ENCODE measurements around the gene UPK3B. TPM values are rescaled to one million over a fixed set of nuclear protein-coding genes. Genes with fewer than 3 reads are reported as not detected.
"Not testable (repeated sequence)": the region's sequence is repeated elsewhere in the genome, so short reads cannot be mapped to it uniquely, and the experiment has no call there.

Gene UPK3B
- total RNA-seq, 1 donor from 2014 or later: 3.2 TPM

DNA sequence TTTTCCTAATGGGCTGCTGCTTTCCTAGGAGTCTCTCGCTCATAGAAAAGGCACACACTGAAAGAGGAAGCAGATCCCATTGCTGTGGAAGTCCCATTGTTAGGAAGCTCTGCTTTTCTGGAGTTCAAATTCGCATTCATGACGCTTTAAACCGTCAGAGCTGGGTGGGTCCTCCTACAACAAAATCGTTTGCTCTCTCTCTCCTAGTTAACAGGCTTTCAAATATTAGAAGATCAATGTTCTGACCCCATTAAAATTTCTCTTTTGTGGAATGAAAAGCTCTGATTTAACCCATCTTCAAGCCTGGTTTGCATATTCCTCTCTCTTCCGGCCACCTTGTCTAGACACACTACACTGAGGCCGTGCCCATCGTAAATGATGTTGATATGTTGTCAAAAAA lies 32.8 kb downstream of the UPK3B start, which contains the start of gene SPDYE16:
TSS of gene SPDYE16 (minus strand) at position 101 of the 400 bp plus-strand sequence. CDS start 1,838 bp downstream, outside the sequence.
- ATAC-seq (ENCODE audit: low read depth); intact Hi-C loops (cut with micrococcal nuclease): not testable (repeated sequence)

DNA sequence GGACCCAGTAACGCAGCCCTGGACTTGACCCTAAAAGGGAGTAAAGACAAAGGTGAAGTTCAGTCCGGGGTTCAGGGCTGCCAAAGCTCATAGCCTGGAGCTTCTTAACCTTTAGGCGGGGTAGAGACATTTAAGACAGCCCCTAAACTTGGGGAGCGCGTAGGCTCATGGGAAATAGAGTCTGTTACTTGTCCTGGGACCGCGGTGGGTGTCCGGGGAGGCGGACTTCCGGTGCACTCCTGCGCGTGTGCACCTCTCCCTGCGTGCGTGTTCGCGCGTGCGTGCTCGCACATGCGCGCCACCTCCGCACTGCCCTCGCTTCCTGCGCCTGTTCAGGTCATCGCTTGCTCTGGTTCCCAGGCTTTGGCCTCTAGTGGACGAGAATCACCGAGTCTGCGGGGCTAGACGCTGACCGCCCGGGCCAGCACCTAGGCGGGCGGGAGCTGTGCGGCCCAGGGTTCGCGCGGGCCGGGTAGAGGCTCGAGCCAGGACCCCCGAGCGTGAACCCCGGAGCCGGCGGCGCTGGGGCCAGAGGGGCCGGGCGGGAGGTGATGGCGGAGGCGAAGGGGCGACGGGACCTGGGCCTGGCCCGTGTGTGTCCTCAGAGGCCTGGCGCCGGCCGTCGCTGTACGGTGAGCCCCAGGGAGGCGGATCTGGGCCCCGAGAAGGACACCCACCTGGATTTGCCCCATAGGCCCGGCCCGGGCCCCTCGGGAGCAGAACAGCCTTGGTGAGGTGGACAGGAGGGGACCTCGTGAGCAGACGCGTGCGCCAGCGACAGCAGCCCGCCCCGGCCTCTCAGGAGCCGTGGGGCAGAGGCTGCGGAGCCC lies 38.9 kb downstream of the UPK3B start:
- H3K36me3 Mint-ChIP-seq (ENCODE audit: low read depth): peaks cover 13% of the 10 kb centered on the region
- peak overlapping the region; percentile 84 for H3K27ac Mint-ChIP-seq
- POLR2A ChIA-PET; CTCF ChIA-PET; intact Hi-C loops (cut with micrococcal nuclease); H3K27me3 Mint-ChIP-seq; H3K9me3 Mint-ChIP-seq: not testable (repeated sequence)
- ATAC-seq (ENCODE audit: low read depth) (peak; percentile 98), DNase-seq (peak; percentile 71)
- peak overlapping the region; percentile 90 for H3K4me3 Mint-ChIP-seq
- peaks cover 22% of the 10 kb centered on the region for H3K4me1 Mint-ChIP-seq

More for the DNA sequence above, 32.8 kb downstream of the UPK3B start, which contains the start of gene SPDYE16:
- DNase-seq; H3K27me3 Mint-ChIP-seq; H3K9me3 Mint-ChIP-seq; H3K27ac Mint-ChIP-seq; H3K36me3 Mint-ChIP-seq (ENCODE audit: low read depth); CTCF ChIA-PET; POLR2A ChIA-PET; H3K4me3 Mint-ChIP-seq; H3K4me1 Mint-ChIP-seq: not testable (repeated sequence)

DNA sequence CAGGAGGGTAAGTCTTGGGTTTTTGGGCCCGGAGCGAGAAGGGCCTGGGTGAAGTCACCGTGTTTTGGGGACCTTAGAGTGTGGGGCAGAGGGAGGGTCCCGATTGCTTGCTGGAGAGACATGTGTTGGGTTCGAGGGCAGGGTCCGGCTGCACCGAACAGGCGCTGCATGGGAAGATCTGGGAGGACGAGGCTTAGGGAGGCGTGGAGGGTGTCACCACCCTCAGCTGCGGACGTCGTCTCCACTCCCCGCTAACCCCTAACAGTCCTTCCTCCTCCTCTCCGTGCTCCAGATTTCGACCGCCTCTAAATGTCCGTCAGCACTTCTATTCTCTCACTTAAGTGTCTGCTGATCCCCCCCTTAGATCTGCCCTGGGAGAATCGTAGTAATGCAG lies 39.5 kb downstream of the UPK3B start:
- intact Hi-C loops (cut with micrococcal nuclease); H3K9me3 Mint-ChIP-seq; ATAC-seq (ENCODE audit: low read depth); H3K27me3 Mint-ChIP-seq; CTCF ChIA-PET; DNase-seq; POLR2A ChIA-PET: not testable (repeated sequence)
- Mint-ChIP-seq H3K36me3 (ENCODE audit: low read depth) (peaks cover 14% of the 10 kb centered on the region), H3K4me3 (peak overlapping the region; percentile 90), H3K27ac (peak overlapping the region; percentile 35), H3K4me1 (peaks cover 22% of the 10 kb centered on the region)

DNA sequence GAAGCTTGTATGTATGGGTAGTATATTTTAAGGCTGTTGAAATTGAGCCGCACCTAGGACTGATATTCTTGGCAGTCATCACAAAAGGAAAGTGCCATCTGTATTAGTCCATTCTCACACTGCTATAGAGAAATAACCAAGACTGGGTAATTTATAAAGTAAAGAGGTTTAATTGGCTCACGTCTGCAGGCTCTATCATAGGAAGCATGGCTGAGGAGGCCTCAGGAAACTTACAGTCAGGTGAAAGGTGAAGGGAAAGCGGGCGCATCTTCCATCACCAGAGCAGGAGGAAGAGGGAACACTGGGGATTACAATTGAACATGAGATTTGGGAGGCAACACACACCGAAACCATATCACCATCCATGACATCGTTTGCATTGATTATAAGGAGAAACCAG lies 41.6 kb downstream of the UPK3B start:
- CTCF ChIA-PET; ATAC-seq (ENCODE audit: low read depth); H3K4me3 Mint-ChIP-seq; H3K9me3 Mint-ChIP-seq; H3K27ac Mint-ChIP-seq; intact Hi-C loops (cut with micrococcal nuclease); POLR2A ChIA-PET; H3K27me3 Mint-ChIP-seq; DNase-seq: not testable (repeated sequence)
- Mint-ChIP-seq H3K36me3 (ENCODE audit: low read depth) (peaks cover 21% of the 10 kb centered on the region), H3K4me1 (peaks cover 22% of the 10 kb centered on the region)

DNA sequence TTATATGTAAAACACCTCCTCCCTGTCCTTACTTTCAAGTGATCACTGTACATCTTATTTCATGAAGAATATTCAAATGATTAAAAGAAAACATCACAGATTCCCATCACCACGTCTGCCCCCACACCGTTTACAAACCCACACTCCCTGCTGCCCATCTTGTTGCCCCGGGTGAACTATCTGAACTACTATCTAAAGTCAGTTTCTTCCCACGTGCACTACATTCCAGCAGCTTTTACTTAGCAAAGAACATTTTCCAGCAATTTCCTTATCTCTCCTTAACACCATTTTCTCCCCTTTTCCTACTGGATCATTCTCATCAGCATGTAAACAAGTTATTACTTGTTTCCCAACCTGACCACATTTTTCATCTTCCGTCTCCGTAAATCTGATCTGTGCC lies 49.3 kb downstream of the UPK3B start:
- peaks cover 22% of the 10 kb centered on the region for H3K36me3 Mint-ChIP-seq (ENCODE audit: low read depth)
- H3K27ac Mint-ChIP-seq; DNase-seq; H3K9me3 Mint-ChIP-seq; POLR2A ChIA-PET; ATAC-seq (ENCODE audit: low read depth); CTCF ChIA-PET; H3K4me1 Mint-ChIP-seq; intact Hi-C loops (cut with micrococcal nuclease); H3K27me3 Mint-ChIP-seq; H3K4me3 Mint-ChIP-seq: not testable (repeated sequence)

DNA sequence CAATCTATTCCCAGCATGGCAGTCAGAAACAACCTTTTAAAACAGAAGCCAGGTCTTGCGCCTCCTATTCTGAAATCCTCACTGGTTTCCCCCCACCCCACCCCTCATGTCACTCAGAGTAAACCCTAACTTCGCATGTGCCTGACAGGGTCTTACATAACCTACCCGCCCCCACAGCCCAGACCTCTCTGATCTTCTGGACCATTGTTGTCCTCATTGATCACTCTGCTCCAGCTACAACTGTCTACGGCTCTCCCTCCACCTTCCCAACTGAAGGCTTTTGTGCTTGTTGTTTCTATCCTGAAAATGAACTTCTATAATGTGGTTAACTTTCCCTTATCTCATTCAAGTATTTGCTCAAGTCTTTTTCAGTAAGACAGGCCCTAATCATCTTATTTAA lies 49.8 kb downstream of the UPK3B start:
- H3K27ac Mint-ChIP-seq; H3K4me1 Mint-ChIP-seq; intact Hi-C loops (cut with micrococcal nuclease); CTCF ChIA-PET; H3K4me3 Mint-ChIP-seq; DNase-seq; H3K27me3 Mint-ChIP-seq; H3K9me3 Mint-ChIP-seq; ATAC-seq (ENCODE audit: low read depth); POLR2A ChIA-PET: not testable (repeated sequence)
- peaks cover 19% of the 10 kb centered on the region for H3K36me3 Mint-ChIP-seq (ENCODE audit: low read depth)

DNA sequence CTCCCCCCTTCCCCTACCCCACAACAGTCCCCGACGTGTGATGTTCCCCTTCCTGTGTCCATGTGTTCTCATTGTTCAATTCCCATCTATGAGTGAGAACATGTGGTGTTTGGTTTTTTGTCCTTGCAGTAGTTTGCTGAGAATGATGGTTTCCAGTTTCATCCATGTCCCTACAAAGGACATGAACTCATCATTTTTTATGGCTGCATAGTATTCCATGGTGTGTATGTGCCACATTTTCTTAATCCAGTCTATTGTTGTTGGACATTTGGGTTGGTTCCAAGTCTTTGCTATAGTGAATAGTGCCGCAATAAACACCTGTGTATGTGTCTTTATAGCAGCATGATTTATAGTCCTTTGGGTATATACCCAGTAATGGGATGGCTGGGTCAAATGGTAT lies 51.0 kb downstream of the UPK3B start:
- POLR2A ChIA-PET; CTCF ChIA-PET; H3K27ac Mint-ChIP-seq; H3K4me1 Mint-ChIP-seq; intact Hi-C loops (cut with micrococcal nuclease); DNase-seq; H3K4me3 Mint-ChIP-seq; H3K9me3 Mint-ChIP-seq; ATAC-seq (ENCODE audit: low read depth); H3K27me3 Mint-ChIP-seq: not testable (repeated sequence)
- H3K36me3 Mint-ChIP-seq (ENCODE audit: low read depth): peaks cover 19% of the 10 kb centered on the region

DNA sequence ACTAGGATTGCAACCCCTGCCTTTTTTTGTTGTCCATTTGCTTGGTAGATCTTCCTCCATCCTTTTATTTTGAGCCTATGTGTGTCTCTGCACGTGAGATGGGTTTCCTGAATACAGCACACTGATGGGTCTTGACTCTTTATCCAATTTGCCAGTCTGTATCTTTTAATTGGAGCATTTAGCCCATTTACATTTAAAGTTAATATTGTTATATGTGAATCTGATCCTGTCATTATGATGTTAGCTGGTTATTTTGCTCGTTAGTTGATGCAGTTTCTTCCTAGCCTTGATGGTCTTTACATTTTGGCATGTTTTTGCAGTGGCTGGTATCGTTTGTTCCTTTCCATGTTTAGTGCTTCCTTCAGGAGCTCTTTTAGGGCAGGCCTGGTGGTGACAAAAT lies 54.6 kb downstream of the UPK3B start:
- DNase-seq; H3K4me3 Mint-ChIP-seq; H3K27me3 Mint-ChIP-seq; H3K9me3 Mint-ChIP-seq; CTCF ChIA-PET; H3K4me1 Mint-ChIP-seq; POLR2A ChIA-PET; intact Hi-C loops (cut with micrococcal nuclease); ATAC-seq (ENCODE audit: low read depth); H3K27ac Mint-ChIP-seq: not testable (repeated sequence)
- peaks cover 16% of the 10 kb centered on the region for H3K36me3 Mint-ChIP-seq (ENCODE audit: low read depth)

Other genes with a start within 250 kb of the UPK3B start
- gene HSPB1, start 207.9 kb upstream of the UPK3B start, total RNA-seq: 63.4 and 65.6 TPM in 2 replicates
- gene YWHAG, start 151.6 kb upstream of the UPK3B start, total RNA-seq: 70.5 and 71.1 TPM in 2 replicates
- 0.55 TPM in 1 of 2 replicates, not detected in the other for gene SSC4D, start 100.9 kb upstream of the UPK3B start, total RNA-seq
- 0.91 and 2.9 TPM in 2 replicates for gene ZP3, start 85.6 kb upstream of the UPK3B start, total RNA-seq
- 41.2 and 45.8 TPM in 2 replicates for gene DTX2, start 48.8 kb upstream of the UPK3B start, total RNA-seq
- 0.59 TPM in 1 of 2 replicates, not detected in the other for gene SPDYE16, start 32.7 kb downstream of the UPK3B start, total RNA-seq
- 9.8 and 14.3 TPM in 2 replicates for gene POMZP3, start 116.7 kb downstream of the UPK3B start, total RNA-seq

Measured in activated B cell treated with CpG ODN at 0.5 μM for 24 hours (primary cell).